HG02938 (cell line): ENCODE results near the gene DGLUCY.
"Not testable (repeated sequence)": the region's sequence is repeated elsewhere in the genome, so short reads cannot be mapped to it uniquely, and the experiment has no call there.

Source experiments
- ATAC-seq: cut with Tn5 transposase; IDR thresholded peaks from one replicate; pipeline ENCODE4 v1.9.1; 2021; ENCODE audit warnings: mild to moderate bottlenecking, moderate library complexity; ENCODE audit not compliant: unreplicated experiment

Gene DGLUCY

GRCh38 chr14:91113829-91114078 is at the start of gene DGLUCY:
DGLUCY (plus strand) TSS chr14:91114073; CDS start chr14:91160295, 46,222 bp downstream.
- ATAC-seq = peak; percentile 65

GRCh38 chr14:91065266-91065665 is 48.6 kb upstream of the DGLUCY start:
- no peak for ATAC-seq

- no peak for ATAC-seq
Observed at GRCh38 chr14:91067186-91067585, 46.7 kb upstream of the DGLUCY start.

GRCh38 chr14:91068642-91069041 is 45.2 kb upstream of the DGLUCY start:
- ATAC-seq = no peak

- no peak for ATAC-seq
Observed at GRCh38 chr14:91070572-91070971, 43.3 kb upstream of the DGLUCY start.

- no peak for ATAC-seq
Observed at GRCh38 chr14:91075553-91075952, 38.3 kb upstream of the DGLUCY start.

- ATAC-seq = peak; percentile 92
Observed at GRCh38 chr14:91078095-91078737, 35.7 kb upstream of the DGLUCY start.

GRCh38 chr14:91080071-91080470 is 33.8 kb upstream of the DGLUCY start:
- no peak for ATAC-seq

- ATAC-seq = no peak
Observed at GRCh38 chr14:91082282-91082681, 31.6 kb upstream of the DGLUCY start.

GRCh38 chr14:91084516-91084915 is 29.4 kb upstream of the DGLUCY start:
- no peak for ATAC-seq

GRCh38 chr14:91087470-91087869 is 26.4 kb upstream of the DGLUCY start:
- not testable (repeated sequence) for ATAC-seq

GRCh38 chr14:91088585-91089235 is 25.2 kb upstream of the DGLUCY start:
- ATAC-seq = no peak

- ATAC-seq = no peak
Observed at GRCh38 chr14:91089958-91090535, 23.8 kb upstream of the DGLUCY start.

- ATAC-seq = no peak
Observed at GRCh38 chr14:91090743-91091142, 23.1 kb upstream of the DGLUCY start.

GRCh38 chr14:91092073-91092472 is 21.8 kb upstream of the DGLUCY start:
- no peak for ATAC-seq

- ATAC-seq = not testable (repeated sequence)
Observed at GRCh38 chr14:91093743-91094472, 20.0 kb upstream of the DGLUCY start.

- ATAC-seq = no peak
Observed at GRCh38 chr14:91094772-91095171, 19.1 kb upstream of the DGLUCY start.

GRCh38 chr14:91095178-91095577 is 18.7 kb upstream of the DGLUCY start:
- no peak for ATAC-seq

GRCh38 chr14:91097657-91098056 is 16.2 kb upstream of the DGLUCY start:
- not testable (repeated sequence) for ATAC-seq

GRCh38 chr14:91098591-91098990 is 15.3 kb upstream of the DGLUCY start:
- ATAC-seq = no peak

GRCh38 chr14:91100102-91100501 is 13.8 kb upstream of the DGLUCY start:
- ATAC-seq = no peak

GRCh38 chr14:91103116-91103515 is 10.8 kb upstream of the DGLUCY start:
- ATAC-seq = no peak
